GM19467 (cell line): ENCODE data around the gene TCN2.
"Not testable (repeated sequence)": the region's sequence is repeated elsewhere in the genome, so short reads cannot be mapped to it uniquely, and the experiment has no call there.

Source experiments
- ATAC-seq: cut with Tn5 transposase; IDR thresholded peaks from one replicate; pipeline ENCODE4 v1.9.1; 2021; ENCODE audit warnings: mild to moderate bottlenecking, moderate library complexity; ENCODE audit not compliant: unreplicated experiment

The TCN2 gene

GRCh38 chr22:30606455-30607299, at the start of gene TCN2:
Gene TCN2, plus strand, starts transcription at chr22:30607174. Its CDS starts 158 bp downstream, at chr22:30607332.
- peak; percentile 48 for ATAC-seq

GRCh38 chr22:30557243-30557642, 49.7 kb upstream of the TCN2 start:
- ATAC-seq, result no peak

DNA sequence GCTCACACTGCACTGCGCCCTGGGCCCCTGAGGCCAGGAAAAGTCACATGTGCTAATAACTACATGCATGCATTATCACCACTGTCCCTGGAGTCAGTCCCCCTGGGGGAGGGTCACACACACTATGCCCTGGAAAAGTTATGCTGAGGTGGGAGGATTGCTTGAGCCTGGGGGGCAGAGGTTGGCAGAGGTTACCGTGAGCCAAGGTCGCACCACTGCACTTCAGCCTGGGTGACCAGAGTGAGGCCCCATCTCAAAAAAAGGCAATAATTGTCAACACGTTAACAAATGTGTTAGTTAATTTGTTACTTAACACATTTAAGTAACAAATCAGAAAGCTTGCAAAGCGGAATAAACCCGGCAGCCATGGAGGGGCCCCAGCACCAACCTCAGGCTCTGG, 47.1 kb upstream of the TCN2 start:
- ATAC-seq, result no peak

- not testable (repeated sequence) for ATAC-seq
These were observed 46.3 kb upstream of the TCN2 start for GRCh38 chr22:30560643-30561202.

- ATAC-seq, result no peak
These were observed 45.4 kb upstream of the TCN2 start for GRCh38 chr22:30561402-30562189.

DNA sequence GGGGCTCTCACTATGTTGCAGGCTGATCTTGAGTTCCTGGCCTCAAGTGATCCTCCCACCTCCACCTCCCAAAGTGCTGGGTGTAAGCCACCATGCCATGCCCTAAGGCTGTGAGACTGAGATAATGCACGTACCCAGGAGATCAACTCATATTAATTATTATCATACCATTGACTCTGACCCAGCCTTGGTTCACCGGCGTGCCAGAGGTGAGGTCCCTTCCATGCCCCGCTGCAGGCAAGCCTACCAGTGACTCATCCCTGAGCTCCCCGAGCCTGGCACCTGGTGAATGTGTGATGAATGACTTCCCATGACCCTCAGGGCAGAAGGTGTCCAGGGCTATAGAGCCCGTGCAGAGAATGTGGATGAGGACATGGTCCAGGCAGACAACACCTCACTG, 44.6 kb upstream of the TCN2 start:
- no peak for ATAC-seq

DNA sequence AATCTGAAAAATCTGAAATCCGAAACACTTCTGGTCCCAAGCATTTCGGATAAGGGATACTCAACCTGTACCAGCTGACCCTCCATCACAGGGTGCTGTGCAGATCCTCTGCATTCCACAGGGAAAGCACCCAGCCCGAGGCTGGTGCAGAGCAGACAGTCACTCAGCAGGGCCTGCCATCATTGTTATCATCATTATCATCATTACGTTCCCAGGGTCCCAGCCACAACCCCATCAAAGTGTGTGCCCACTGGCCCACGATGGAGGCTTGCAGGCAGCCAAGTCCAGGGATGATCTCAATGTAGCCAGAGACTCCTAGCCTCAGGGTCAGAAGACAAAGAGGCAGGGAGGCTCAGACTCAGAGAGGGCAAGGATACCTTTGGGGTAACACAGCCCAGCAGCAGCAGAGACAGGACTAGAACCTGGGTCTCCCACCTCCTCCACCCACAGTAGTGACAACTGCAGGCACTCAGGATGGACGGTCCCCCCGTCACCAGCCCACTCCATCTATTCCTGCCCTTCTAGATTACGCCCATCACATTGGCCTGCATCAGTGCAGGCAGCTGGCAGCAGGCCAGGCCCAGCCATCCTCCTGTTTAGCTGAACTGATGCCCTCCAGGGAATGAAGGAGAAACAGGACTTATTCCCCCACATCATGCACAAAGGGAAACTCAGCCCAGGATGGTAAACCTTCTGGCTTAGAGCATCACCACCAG, 42.8 kb upstream of the TCN2 start:
- no peak for ATAC-seq

GRCh38 chr22:30564761-30565119, 42.2 kb upstream of the TCN2 start:
- no peak for ATAC-seq

DNA sequence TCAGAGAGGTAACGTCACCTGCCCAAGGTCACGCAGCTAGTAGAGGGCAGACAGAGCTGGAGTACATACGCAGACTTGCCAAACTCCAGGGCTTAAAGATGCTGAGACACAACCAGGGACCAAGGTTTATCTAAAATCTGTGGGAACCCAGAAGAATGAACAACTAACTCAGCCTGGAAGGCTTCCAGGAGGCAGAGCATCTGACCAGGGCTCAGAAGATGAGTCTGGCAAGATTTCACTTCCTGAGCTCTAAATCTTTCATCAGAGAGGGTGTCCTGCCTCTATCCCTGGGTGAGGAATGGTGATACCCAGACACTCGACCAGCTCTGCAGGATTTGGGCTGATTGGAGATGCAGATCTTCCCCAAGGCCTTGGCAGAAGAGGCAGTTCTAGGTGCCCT, 41.6 kb upstream of the TCN2 start:
- no peak for ATAC-seq

DNA sequence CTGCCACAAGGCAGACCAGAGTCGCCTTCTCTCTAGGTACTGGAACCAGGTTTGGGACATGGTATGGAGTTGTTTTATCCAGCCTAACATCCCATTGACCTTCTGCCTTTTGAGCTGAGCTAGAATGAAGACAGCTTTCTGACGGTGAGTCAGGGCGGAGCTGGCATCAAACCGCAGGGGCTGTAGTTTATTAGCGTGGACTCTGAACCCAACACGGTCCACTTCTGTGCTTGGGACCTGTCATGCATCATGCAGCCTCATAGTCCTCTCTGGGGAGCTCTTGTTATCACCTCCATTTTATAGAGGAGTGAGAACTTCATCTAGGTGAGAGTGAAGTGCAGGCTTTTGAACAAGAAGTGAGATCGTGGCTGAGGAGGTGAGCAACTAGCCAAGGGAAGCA, 40.8 kb upstream of the TCN2 start:
- ATAC-seq, result no peak

GRCh38 chr22:30567277-30567676, 39.7 kb upstream of the TCN2 start:
- ATAC-seq, result not testable (repeated sequence)

DNA sequence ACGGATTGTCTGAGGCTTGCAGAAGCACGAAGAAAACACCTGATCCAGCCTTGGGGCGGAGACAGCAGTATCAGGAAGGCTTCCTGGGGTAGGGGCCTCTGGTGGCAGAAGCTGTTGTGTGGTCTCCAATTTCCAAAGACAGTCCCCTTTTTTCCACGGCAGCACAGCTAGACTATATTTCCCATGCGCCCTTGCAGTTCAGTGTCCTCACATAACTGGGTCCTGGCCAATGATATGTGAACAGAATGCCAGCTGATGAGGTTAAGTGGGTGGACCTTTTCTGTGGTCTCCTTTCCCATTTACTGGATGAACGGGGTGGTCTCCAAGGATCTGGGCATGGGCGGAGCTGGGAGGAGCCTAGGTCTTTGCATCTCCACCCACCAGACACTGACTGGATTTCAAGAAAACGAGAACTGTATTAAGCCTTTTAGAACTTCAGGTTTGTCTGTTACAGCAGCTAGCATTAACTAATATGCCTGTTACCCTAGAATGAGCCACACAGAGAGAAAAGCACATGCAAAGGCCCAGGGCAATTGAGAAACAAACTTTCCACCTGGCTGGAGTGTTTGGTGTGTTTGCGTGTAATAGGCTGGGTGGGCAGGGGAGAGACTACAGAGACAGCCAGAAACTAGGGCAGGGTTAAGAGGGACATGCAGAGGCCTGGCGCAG, 38.7 kb upstream of the TCN2 start:
- no peak for ATAC-seq

DNA sequence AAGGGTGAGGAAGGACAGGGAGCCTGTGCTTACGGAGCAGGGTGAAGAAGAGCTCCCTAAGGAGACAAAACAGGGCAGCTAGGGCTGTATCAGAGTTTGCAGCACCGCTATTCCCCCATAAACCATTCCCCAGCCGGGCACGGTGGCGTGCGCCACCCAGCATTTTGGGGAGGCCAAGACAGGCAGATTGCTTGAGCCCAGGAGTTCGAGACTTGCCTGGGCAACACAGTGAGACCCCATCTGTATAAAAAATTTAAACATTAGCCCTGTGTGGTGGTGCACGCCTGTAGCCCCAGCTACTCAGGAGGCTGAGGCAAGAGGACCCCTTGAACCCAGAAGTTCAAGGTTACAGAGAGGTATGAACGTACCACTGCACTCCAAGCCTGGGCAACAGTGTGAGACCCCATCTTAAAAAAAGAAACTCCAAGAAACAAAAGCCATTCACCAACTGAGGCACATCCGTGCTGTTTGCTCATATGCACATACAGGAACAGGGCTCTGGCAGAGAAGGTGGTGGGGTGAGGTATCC, 37.2 kb upstream of the TCN2 start:
- no peak for ATAC-seq

DNA sequence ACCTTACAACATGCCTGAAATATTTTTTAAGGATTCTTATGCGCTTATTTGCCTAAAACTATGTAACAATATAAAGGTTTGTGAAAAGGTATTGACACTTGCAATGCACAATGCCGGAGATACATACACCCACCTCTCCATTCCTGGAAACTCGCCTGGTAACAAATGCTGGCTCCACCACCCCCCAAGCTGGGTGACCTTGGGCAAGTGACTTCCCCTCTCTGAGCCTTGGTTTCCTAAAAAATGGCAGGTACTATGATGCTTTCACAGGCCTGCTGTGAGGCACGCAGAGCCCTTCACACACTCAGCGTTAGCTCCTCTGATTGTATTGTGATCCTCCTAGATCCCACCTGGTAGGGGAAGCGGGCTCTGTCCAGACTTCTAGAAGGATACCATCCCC, 34.8 kb upstream of the TCN2 start:
- no peak for ATAC-seq

- ATAC-seq, result no peak
These were observed 34.0 kb upstream of the TCN2 start for GRCh38 chr22:30572840-30573593.

- no peak for ATAC-seq
These were observed 33.3 kb upstream of the TCN2 start for GRCh38 chr22:30573594-30574094.

DNA sequence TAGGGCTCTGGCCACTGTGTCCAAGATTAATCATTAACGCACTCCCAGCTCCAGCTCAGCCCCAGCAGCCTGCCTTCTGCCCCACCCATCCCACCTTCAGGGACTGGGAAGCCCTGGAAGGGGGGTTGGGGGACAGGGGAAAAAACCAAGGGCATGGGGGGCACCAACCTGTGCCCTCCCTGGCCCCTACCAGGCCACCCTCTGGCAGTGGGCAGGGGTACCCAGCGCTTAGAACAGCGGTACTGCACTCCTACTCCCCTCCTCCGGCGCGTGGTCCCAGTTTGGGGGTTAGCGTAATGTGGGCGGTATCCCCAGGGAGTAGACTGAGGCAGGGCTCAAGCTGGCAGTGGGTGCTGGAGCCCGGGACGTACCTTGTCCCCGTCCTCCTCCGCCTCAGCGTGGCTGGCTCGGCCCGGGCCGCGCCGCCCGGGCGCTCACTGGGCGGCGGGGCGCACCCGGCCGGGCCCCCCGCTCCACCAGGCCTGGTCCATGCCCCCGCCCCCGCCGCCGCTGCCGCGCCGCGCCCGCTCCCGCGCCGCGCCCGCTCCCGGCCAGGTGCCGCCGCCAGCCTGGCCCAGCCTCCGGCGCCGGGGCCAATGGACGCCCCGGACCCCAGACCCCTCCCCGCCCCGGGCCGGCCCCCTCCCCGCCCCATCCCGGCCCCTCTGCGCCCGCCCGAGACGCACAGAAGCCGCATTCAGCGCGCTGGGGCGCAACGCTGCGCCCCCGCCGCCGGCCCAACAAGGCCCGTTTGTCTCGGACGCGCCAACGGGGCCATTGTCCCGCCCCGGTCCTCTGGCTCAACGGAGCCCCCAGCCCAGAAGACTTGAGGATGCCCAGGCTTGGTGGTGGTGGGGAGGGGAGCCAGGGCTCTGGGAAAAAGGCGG, 32.6 kb upstream of the TCN2 start, which contains the start of gene GAL3ST1:
Gene GAL3ST1, minus strand, starts transcription at position 571 of the 887 bp plus-strand sequence. CDS start 17,273 bp downstream, outside the sequence.
- no peak for ATAC-seq

- ATAC-seq, result no peak
These were observed 31.8 kb upstream of the TCN2 start for GRCh38 chr22:30574997-30575671.
